HEK293 (cell line): Measurements from ENCODE around the gene PDF.
"Not testable (repeated sequence)": the region's sequence is repeated elsewhere in the genome, so short reads cannot be mapped to it uniquely, and the experiment has no call there.

Experiments
- BCL6B ChIP-seq: fragments of 450-650 bp; formaldehyde crosslinking; IDR thresholded peaks from 2 replicates; pipeline ENCODE4 v1.5.1; 2017; ENCODE audit warnings: missing biosample characterization, missing genetic modification characterization
- CTCF ChIP-seq: fragments of 450-650 bp; formaldehyde crosslinking; IDR thresholded peaks from 2 replicates; pipeline ENCODE4 v1.5.1; 2016; ENCODE audit warnings: missing biosample characterization, missing genetic modification characterization
- ELK4 ChIP-seq: IDR thresholded peaks from 2 replicates; pipeline ENCODE4 v1.6.1; 2011; ENCODE audit warnings: mild to moderate bottlenecking, low read depth, low read length, borderline replicate concordance
- SCRT1 ChIP-seq: fragments of 450-650 bp; formaldehyde crosslinking; IDR thresholded peaks from 2 replicates; pipeline ENCODE4 v1.5.1; 2016; ENCODE audit warnings: missing biosample characterization, missing genetic modification characterization, borderline replicate concordance
- SETDB1 ChIP-seq: IDR thresholded peaks from one replicate; pipeline ENCODE4 v1.6.1; 2017; ENCODE audit warnings: mild to moderate bottlenecking, low read length, moderate library complexity, mixed read lengths; ENCODE audit not compliant: insufficient read length
- ZNF133 ChIP-seq: fragments of 450-650 bp; formaldehyde crosslinking; IDR thresholded peaks from 2 replicates; pipeline ENCODE4 v1.5.1; 2016; ENCODE audit warnings: missing biosample characterization, missing genetic modification characterization
- ZNF23 ChIP-seq: fragments of 450-650 bp; formaldehyde crosslinking; IDR thresholded peaks from 2 replicates; pipeline ENCODE4 v1.5.1; 2016; ENCODE audit warnings: missing biosample characterization, missing genetic modification characterization, borderline replicate concordance
- ZNF664 ChIP-seq: fragments of 450-650 bp; formaldehyde crosslinking; IDR thresholded peaks from 2 replicates; pipeline ENCODE4 v1.5.1; 2016; ENCODE audit warnings: missing biosample characterization, missing genetic modification characterization

- TF ChIP-seq ELK4; SETDB1; CTCF (tag by site-specific recombination); ZNF664; BCL6B (tag by site-specific recombination); ZNF133 (tag by site-specific recombination); ZNF23 (tag by site-specific recombination); SCRT1 (tag by site-specific recombination): not testable (repeated sequence)
Measured at GRCh38 chr16:69296771-69297170, 33.6 kb downstream of the PDF start.
